ENCODE results near the gene EFEMP2.
"Not testable (repeated sequence)": the region's sequence is repeated elsewhere in the genome, so short reads cannot be mapped to it uniquely, and the experiment has no call there.

The EFEMP2 gene

GRCh38 chr11:65900125-65900898 lies 27.7 kb upstream of the EFEMP2 start, which contains the start of gene FOSL1:
Gene FOSL1 (minus strand): TSS chr11:65900388. CDS start chr11:65900339, 49 bp downstream.
- DNase-seq = peak; percentile 86

- peak; percentile 59 for DNase-seq
These were observed 26.9 kb upstream of the EFEMP2 start for GRCh38 chr11:65899356-65900124.

GRCh38 chr11:65898656-65899355 lies 26.2 kb upstream of the EFEMP2 start:
- DNase-seq = no peak

GRCh38 chr11:65897020-65897471 lies 24.4 kb upstream of the EFEMP2 start:
- DNase-seq = no peak

- DNase-seq = no peak
These were observed 23.7 kb upstream of the EFEMP2 start for GRCh38 chr11:65896034-65896999.

- no peak for DNase-seq
These were observed 22.9 kb upstream of the EFEMP2 start for GRCh38 chr11:65895482-65895981.

GRCh38 chr11:65894034-65894591 lies 21.5 kb upstream of the EFEMP2 start:
- peak; percentile 43 for DNase-seq

- no peak for DNase-seq
These were observed 20.2 kb upstream of the EFEMP2 start for GRCh38 chr11:65892661-65893317.

GRCh38 chr11:65892137-65892540 lies 19.5 kb upstream of the EFEMP2 start:
- DNase-seq = not testable (repeated sequence)

GRCh38 chr11:65891219-65892136 lies 18.9 kb upstream of the EFEMP2 start:
- no peak for DNase-seq

- DNase-seq = peak; percentile 99
These were observed 18.0 kb upstream of the EFEMP2 start, which contains the start of gene CCDC85B for GRCh38 chr11:65890324-65891218. Gene CCDC85B (plus strand): TSS chr11:65890673. CDS start chr11:65890784, 111 bp downstream.

GRCh38 chr11:65888163-65888814 lies 15.7 kb upstream of the EFEMP2 start, which contains the start of gene FIBP:
Gene FIBP (minus strand): TSS chr11:65888471. CDS start chr11:65888418, 53 bp downstream.
- DNase-seq = peak; percentile 96

- DNase-seq = no peak
These were observed 15.1 kb upstream of the EFEMP2 start for GRCh38 chr11:65887723-65888162.

GRCh38 chr11:65886826-65887722 lies 14.5 kb upstream of the EFEMP2 start:
- no peak for DNase-seq

- DNase-seq = no peak
These were observed 13.4 kb upstream of the EFEMP2 start for GRCh38 chr11:65885808-65886536.

GRCh38 chr11:65885231-65885630 lies 12.6 kb upstream of the EFEMP2 start:
- DNase-seq = no peak
